Left cardiac atrium (tissue), 4 donors: ENCODE measurements around the gene RELN. TPM values are rescaled to one million over a fixed set of nuclear protein-coding genes. Genes with fewer than 3 reads are reported as not detected.

Source experiments
- ATAC-seq, 2 donors: fragments of 200-7000 bp; cut with Tn5 transposase; one replicate each; pipeline ENCODE4 v1.9.1; 2020; ENCODE audit warnings: mild to moderate bottlenecking in 2 of 2, moderate library complexity in 2 of 2
- DNase-seq: peaks from one replicate; pipeline ENCODE4 v3.0.0-alpha.2; 2020
- intact Hi-C, 2 donors: fragments of 100-400 bp; cut with DNase I; formaldehyde crosslinking; loops; one replicate each; pipeline versions ENCODE4 v1.14.1 to v1.15.1; 2022 to 2023
- total RNA-seq, 2 donors: library from RNA; stranded (reverse); fragmentation: NEBNext Ultra II Directional; extraction: Animal tissue kit (Norgen Biotek cat#: 25700); gene quantifications; one replicate each; pipeline ENCODE4 v1.2.1, GENCODE V29; 2021
- donor health status: DM: no; HTN: yes; CAD: no.
- donor health status: DM: no; HTN: yes; CAD: no; lungs with severe emphysema.
- donor health status: DM: yes; HTN: yes; CAD: no.
- donor health status: Dilated cardiomyopathy.

RELN gene
- total RNA-seq, 2 donors from 2014 or later = 3.3 to 3.6 TPM

DNA sequence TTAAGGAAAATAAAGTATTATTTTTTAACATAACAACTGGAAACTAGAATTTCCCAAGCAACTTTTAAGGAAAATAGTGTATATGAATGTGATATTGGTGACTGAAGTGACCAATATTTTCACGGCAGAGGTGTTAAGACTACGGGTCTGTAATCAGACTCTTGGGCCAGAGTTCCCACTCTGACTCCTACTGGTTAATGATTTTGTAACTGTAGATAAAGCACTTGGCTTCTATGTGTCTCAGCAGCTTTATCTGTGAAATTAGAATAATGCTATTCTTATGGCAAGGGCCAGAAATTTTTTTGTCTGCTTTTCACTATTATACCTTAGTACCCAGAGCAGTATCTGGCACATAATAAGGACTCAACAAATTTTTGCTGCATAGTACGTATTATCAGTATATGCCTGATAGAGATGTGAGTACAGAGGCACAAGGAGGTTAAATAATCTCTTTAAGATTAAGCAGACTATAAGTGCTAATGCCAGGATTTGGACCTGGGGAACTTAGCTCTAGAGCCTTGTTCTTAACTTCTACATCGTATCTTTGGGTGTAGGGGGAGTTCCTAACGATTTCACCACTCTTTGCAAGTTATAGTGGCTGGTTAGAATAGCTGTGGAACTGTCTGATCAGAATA is 357.3 kb downstream of the RELN start:
- no peak for ATAC-seq
- intact Hi-C loops = no loop called here

DNA sequence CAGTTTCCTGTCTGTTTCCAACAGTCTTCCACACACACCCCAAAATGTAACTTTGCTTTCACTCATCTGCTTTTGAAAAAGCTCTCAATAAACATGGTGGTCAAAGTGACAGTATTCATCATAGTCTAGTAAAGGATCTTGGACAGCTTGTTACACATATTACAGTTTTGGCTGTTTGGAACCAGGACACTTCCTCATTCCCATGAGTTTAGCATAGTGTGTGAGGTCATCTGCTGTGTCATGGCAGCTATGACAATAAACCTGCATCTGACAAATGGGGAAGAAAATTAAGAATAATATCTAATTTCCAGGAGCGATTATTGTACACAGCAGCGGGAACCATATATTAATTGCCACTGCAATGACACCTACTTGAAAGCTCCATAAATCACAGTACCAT is 359.1 kb downstream of the RELN start:
- ATAC-seq (no peak), DNase-seq (no peak)
- intact Hi-C loops = no loop called here

More for the DNA sequence above, 357.3 kb downstream of the RELN start:
- no peak for DNase-seq

DNA sequence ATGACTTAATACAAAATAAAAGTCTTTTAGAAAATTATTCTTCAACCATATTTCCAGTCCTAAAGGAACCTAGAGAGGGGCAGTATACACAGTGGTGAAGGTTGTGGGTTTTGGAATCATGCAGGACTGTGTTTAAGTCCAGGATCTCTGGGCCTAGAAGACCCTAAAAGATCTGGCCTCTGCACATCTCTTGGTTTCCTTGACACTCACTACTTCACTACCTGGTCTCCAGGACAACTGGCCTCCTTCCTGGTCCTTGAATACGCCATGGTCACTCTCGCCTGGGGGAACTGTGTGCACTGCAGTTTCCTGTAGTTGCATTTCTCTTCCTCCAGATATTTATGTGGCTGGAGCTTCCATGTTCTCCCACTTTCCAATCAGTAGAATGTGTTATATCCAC is 360.7 kb downstream of the RELN start:
- intact Hi-C loops = no loop called here
- DNase-seq = no peak
- ATAC-seq = no peak

DNA sequence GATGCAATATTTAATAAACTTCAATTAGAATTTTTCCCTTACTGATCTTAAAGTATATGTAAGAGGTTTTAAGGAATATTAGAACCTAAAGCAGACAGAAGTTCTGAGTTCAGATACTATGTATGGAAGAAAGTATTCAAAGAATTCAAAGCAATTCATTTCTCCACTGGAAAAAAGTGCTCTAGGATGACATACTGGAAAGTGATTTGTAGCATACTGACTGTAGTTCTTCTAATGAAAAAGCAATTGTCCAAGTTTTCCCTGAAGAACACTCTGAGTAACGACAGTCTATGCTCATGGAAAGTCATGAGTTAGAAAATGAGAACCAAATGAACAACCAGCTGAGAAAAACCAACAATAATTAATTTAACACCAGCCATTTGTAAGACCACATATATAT is 362.7 kb downstream of the RELN start:
- no peak for DNase-seq
- ATAC-seq = no peak
- intact Hi-C loops = no loop called here

DNA sequence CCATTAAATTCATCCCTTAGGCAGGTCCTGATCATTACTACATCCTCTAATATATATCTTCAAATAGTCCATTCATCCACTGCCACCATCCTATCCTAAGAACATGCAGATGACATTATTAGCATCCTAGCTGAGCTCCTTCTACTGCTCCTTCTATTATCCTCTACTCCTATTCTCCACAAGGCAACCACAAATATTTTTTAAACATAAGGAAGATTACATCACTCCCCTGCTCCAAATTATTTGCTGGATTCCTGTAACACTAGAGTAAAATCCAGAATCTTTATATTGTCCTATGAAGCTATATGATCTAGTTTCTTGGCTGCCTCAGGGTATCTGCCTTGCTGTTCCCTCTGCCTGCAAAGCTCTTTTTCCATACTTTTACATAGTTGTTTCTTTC is 367.2 kb downstream of the RELN start:
- ATAC-seq = no peak
- intact Hi-C loops = no loop called here
- DNase-seq = no peak

DNA sequence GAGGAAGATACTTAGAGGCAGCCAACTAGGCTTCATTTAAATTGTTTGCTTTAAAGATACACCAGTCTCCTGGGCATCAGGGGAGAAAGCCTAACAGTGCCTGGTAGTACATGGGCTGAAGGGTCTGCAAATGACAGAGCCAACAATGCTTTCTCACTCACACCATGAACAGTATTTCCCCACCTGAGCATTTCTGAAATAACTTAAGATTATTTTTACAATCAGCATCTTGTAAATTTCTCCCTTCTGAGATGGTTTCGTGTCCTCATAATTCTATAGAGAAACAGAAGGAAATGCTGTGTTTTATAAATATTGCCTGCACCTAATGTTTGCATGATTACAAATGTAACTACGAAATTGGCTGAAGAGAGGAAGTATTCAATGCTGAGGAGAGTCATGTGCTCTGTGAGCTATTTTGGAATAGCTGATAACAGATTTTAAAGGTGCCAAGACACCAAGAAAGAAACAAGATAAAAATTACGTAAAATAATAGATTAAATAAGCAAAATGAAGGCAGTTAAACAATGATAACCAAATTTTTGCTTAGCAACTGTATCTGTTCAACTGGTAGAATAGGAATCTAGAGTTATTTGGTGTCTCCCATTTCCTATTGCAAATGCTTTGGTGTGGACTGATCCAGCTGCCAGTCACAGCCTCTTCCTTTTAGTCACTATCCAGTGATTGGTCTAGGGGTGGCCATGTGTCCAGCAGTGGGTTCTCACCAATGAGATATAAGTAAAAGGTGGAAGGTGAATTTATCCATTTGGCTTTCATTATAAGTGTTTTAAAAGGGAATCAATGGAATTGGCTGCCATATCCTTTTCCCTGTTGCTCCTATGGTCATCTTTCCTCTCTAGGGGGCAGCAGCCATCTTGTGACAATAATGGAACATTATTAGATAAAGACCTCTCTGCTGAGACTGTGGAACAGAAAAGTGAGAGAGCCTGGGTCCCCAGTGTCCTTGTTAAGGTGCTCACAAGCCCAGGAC is 375.5 kb downstream of the RELN start:
- no peak for DNase-seq
- peak; percentile 74 to 75 for ATAC-seq
- intact Hi-C loops = no loop called here

DNA sequence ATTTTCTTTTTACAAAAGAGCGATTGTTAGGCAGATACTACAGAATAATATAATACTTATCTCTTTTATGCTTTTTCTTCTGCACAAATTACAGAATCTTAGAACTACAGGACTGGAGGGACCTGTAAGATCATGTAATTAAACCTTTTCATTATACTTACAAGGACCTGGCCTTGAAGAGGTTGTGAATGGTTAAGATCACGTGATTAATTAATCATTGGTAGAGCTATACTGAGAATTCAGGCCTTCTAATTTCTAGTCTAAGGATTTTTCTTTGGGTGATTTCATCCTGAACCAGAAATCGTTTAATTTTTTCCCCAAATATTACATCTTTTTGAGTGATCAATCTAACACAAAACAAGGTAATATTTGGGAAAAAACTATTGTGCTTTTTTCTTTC is 379.7 kb downstream of the RELN start:
- intact Hi-C loops = no loop called here
- DNase-seq (no peak), ATAC-seq (no peak)

DNA sequence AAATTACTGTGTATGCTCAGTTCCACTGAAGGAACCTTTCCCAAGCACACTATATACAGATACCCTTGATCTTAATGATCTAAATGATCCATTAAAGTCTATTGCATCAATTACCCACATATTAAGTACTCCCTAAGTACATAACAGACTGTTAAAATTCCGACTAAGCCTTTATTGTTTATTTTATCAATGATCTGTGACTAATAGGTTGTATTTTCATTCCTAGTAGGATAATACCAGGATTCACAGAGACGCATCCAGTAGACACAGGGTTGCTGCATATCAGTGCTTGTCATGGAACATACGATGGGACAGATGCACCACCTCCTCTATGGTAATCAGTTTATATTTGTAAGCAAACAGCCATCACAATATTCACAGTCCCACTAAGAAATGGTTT is 383.8 kb downstream of the RELN start:
- ATAC-seq (no peak), DNase-seq (no peak)
- intact Hi-C loops = no loop called here

DNA sequence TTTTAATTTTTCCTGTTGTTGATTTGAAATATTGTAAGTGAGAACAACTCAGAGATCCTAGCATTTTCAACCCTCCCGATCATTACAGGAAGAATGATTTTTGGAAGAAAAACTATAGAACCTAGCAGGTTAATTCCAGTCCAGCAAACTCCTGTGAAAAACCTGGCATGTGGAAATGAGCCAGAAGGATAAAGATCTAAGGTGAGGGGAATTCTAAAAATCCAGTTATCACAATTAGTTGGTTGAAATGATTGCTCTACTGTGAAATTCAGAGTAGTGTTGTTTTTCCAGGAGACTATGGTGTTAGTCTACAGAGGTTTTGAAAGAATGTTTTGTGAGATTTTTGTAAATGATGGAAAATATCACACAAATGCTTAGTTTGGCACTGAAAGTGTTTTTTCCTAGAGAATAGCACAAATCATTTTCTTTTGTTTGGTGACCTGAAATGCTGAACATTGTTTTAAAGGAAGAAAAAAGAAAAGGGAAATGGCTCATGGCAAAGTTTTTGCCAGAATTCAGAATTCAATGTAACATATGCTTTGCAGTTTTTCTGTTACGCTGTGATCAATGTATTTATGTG is 391.0 kb downstream of the RELN start:
- ATAC-seq (no peak), DNase-seq (no peak)
- intact Hi-C loops = no loop called here

DNA sequence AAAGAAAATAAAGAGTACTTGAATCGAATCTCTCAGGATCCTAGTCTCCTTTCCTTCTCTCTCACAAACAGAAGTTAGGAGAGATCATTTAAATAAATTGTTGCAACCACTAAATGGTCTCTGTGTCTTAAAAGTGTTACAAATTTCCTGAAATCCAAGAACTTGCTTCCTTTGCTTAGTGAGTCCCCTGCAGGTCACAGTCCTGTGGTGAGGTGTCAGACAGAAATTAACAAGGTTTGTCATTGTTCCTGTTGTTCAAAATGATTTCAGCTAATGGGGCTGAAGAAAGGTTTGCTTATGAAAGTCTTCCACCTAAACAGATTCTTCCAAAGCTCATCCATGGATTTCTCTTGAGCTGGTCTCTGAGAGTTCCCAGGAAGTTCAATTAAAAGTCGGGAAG is 391.9 kb downstream of the RELN start:
- no peak for ATAC-seq
- intact Hi-C loops = no loop called here
- no peak for DNase-seq

DNA sequence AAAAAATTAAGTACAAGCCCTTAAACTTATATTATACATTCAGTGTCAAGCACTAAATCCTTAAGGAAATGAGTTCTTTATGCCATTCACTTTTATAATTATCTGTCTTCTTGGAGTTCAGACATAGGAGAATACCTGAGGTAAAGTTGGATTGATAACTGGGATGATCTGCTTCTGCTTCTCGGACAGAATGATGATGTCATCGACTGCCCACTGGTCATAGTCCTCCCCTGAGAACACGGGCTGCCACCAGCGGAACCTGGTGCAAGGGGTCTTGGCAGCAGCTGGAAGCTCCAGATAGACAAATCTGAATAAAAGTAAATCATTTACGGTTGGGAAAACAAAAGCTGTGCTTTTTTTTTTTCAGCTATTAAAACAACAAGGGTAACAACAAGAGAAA is 395.3 kb downstream of the RELN start:
- intact Hi-C loops = no loop called here
- ATAC-seq (no peak), DNase-seq (no peak)

DNA sequence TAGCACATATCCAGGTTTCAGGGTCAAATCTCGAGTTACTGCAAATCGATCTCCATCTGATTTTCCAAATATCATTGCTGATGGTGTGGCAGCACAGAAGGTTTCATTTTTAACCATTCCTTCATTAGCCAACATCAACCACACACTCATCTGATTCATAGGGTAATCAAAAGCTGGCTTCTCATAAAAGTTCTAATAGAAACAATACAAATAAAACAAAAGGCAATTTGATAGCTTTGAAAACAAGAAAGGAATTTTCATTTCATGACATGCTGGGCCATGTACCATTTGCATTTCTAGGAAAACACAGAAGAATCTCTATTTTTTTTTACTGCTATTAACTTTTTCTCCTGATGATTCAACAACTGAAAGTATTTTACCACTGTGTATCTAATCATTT is 395.8 kb downstream of the RELN start:
- intact Hi-C loops = no loop called here
- ATAC-seq = no peak
- DNase-seq = no peak

DNA sequence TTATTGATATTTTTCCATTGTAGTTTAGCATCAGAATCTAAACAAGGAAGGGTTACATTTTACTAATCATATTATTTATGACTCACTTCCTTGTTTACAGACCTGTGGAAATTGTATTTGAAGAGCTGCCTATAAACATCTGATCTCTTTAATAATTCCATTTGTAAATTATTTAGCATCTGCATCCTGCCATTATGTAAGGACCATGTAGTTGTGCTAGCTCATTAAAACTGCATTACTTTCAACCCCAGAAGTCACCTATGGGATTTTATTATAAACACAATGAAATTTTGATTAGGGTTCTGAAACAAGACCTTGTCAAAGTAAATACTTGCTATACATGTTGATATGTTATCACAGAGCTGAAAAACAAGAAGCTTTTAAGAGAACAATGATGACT is 396.6 kb downstream of the RELN start:
- ATAC-seq = no peak
- intact Hi-C loops = no loop called here
- DNase-seq = no peak

DNA sequence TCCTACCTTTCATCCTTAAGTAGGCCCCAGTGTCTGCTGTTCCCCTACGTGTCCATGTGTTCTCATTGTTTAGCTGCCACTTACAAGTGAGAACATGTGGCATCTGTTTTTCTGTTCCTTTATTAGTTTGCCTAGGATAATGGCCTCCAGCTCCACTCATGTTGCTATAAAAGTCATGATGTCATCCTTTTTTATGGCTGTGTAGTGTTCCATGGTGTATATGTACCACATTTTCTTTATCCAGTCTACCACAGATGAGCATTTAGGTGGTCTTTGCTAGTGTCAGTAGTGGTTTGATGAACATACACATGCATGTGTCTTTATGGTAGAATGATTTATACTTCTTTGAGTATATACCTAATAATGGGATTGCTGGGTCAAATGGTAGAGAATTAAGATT is 397.3 kb downstream of the RELN start:
- no peak for ATAC-seq
- DNase-seq = no peak
- intact Hi-C loops = no loop called here

DNA sequence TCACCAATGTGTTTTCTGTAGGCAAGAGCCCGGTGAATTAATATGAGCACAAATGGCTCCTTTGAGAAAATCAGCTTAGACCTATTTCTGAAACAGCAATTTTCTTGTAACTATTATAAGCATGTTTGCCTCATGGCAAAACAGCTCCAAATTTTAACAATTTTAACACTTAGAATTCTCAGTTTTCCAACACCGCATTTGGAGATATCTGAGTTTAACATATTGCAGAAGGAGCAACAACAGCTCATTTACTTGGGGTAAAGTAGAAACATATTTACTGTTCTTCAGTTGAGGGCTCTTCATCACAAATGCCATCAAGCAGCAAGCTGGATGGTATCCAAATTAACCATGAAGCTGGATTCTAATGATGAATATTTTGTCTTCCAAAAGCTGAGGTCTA is 409.4 kb downstream of the RELN start:
- no peak for ATAC-seq
- intact Hi-C loops = no loop called here

DNA sequence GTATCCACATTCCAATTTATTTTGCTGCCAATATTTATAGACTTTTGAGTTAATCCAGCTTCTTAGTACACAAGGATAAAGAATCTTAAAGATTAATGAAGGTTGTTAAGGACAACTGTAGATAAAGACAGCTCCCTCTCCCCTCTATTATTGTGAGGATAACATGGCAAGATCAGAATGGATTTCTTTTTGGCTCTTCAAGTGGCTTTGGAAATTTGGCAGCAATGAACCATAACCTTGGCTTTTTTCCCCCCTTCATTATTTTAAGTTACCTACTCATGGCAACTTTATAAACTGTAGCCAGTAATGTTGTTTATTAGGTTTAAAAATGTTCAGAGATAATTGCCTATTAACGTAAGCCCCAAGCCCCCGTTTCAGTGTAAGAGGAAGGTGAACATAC is 412.4 kb downstream of the RELN start:
- intact Hi-C loops = no loop called here
- ATAC-seq = no peak

More for the DNA sequence above, 409.4 kb downstream of the RELN start:
- DNase-seq = no peak

DNA sequence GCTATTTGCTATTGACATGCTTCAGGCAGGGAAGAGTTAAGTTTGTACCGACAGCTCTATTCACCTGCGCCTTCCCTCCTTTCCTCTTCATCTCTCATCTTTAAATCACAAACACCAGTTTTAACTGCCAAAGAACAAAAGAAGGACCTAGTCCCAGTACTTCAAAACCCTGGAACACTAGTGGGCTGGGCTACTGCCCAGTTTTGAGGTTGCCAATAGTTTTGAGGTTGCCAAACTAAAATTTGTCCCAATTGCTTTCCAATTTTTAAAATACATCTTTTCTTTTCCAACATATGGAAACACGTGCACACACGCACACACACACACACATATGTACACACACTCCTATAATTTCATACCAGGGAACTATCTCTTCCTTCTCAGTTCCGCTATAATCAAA is 412.8 kb downstream of the RELN start:
- DNase-seq = no peak
- intact Hi-C loops = no loop called here
- no peak for ATAC-seq

More for the DNA sequence above, 412.4 kb downstream of the RELN start:
- DNase-seq = no peak

DNA sequence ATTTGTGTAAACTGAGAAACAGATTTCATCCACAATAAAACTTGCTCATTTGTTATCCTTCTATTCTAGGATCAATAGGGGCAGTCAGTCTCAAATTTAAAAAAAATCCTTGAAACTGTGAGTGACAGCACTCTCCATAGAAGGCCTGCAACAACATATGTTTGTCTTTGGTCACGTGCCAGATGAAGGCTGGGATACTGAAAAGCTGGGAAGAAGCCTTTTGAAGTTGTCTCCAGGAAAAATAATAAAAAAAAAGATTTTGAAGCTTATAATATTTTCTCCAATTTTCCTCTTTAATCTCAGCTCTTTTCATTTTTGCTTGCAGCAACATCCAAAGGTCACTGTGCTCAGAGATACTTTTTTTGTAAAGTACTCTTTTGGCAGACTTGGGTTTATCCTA is 414.9 kb downstream of the RELN start:
- ATAC-seq (no peak), DNase-seq (no peak)
- intact Hi-C loops = loop anchor here (5.0 kb wide), 2 partner anchors 578 to 588 kb away; no protein-coding TSS in a partner anchor

DNA sequence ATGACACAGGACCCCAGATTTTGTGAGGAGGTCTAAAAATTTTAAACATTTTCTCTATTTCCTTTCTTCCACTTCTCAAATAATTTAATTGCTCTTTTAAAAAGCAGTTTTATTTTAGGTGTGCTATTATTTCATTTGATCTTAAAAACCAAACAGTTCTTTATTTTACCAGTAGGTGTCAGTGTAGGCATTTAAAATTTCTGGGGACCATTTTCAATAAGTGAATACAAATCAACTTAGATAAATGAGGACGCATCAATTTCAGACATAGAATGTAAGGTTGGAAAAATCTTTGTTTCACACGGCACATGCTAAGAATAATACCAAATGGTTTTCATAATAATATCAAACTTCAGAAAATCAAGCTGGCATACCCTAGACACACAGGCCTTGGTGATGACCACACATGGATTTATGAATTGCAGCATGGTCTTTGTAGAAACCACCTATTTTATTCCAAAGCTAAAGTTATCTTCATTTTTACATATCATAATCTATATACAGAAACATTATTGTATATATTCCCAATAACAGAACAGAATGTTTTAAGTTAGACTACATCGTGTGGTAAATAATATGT is 415.9 kb downstream of the RELN start:
- DNase-seq = no peak
- intact Hi-C loops = loop anchor here (5.0 kb wide), 2 partner anchors 579 to 589 kb away; no protein-coding TSS in a partner anchor
- ATAC-seq = no peak

DNA sequence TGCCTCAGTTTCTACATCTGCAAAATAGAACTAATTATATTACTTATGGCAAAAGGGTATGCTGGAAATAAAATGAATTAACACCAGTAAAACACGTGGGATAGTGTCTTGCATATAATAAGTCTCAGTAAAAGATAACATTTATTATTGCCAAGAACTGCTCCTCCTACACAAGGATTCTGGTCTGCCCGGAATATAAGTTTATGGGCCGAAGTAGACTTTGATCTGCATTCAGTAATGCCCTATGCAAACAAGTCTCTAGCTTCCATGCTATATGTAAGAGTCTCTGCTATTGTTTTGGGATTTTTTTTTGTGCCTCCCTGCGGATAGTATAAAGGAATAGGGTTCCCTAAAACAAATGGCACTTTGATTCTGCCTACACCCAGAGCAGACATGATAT is 417.9 kb downstream of the RELN start:
- intact Hi-C loops = loop anchor here (5.0 kb wide), 2 partner anchors 581 to 591 kb away; no protein-coding TSS in a partner anchor
- ATAC-seq (no peak), DNase-seq (no peak)
